WI38 (cell line): Measurements from ENCODE around the gene KDR.

Experiments used
- H3K4me3 ChIP-seq: 2 replicates; pipeline ENCODE4 v1.5.1; 2011; ENCODE audit warnings: low read depth, mild to moderate bottlenecking, control low read depth, low read length
- TF ChIP-seq, protein P1 (sequence below): IDR thresholded peaks from 2 replicates; pipeline ENCODE4 v1.5.1; 2012; ENCODE audit warnings: low read depth, mild to moderate bottlenecking, control low read depth, low read length

The KDR gene

DNA sequence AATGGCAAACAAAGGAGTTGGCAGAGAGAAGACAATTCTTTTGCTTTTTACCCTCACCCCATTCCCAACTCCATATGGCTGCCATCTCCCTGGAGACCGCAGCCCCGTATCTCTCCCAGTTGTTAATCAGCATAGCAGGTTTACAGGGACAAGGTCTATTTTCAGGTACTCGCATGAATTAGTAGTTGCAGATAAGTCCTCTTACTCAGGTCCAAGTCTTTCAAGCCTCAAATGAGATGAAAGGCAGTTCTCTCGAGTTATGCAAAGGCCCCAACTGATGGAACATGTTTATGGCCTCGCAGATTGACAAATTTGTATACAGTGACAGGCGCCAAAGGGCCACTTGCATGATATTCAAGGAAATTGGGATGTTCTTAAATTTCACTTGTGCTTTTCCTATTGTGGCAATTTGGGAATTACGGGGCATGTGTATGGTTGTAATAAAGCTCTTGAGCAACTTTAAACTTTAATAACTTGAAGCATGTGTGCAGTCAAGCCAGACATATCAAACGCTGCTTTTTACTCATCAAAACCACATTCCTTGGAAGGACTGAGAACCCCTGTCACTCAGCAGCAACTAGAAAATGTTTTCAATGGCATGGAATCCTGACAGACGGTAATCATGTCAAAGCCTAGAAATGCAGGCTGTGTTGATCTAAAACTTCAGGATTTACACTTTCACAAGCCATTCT, 45.1 kb downstream of the KDR start:
- no peak overlapping the region for H3K4me3 ChIP-seq
- TF ChIP-seq, protein P1, sequence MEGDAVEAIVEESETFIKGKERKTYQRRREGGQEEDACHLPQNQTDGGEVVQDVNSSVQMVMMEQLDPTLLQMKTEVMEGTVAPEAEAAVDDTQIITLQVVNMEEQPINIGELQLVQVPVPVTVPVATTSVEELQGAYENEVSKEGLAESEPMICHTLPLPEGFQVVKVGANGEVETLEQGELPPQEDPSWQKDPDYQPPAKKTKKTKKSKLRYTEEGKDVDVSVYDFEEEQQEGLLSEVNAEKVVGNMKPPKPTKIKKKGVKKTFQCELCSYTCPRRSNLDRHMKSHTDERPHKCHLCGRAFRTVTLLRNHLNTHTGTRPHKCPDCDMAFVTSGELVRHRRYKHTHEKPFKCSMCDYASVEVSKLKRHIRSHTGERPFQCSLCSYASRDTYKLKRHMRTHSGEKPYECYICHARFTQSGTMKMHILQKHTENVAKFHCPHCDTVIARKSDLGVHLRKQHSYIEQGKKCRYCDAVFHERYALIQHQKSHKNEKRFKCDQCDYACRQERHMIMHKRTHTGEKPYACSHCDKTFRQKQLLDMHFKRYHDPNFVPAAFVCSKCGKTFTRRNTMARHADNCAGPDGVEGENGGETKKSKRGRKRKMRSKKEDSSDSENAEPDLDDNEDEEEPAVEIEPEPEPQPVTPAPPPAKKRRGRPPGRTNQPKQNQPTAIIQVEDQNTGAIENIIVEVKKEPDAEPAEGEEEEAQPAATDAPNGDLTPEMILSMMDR = no peak

- TF ChIP-seq, protein P1 = no peak
These were observed 45.8 kb downstream of the KDR start for GRCh38 chr4:55079451-55080173.

DNA sequence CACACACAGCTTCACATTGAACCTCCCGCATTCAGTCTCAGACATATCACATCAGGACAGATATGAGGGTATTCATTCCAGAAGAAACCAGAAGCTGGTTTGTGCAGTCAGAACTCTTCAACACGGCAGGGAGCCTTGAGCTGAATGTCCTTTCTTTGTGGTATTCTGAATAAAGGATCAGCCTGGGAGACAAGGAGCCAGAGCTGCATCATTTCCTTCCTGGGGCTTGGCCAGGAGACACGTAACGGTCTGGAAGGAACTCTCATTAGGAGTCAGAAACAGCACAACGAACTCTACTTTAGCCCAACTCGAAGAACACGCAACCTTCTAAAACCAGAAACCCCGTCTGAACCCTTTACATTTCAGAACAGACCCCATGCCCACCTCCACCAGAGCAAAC, 46.4 kb downstream of the KDR start:
- TF ChIP-seq, protein P1 = no peak
- no peak overlapping the region for H3K4me3 ChIP-seq

More at GRCh38 chr4:55079451-55080173, 45.8 kb downstream of the KDR start:
- no peak overlapping the region for H3K4me3 ChIP-seq

GRCh38 chr4:55077577-55077976, 47.8 kb downstream of the KDR start:
- TF ChIP-seq, protein P1 = no peak
- no peak overlapping the region for H3K4me3 ChIP-seq

DNA sequence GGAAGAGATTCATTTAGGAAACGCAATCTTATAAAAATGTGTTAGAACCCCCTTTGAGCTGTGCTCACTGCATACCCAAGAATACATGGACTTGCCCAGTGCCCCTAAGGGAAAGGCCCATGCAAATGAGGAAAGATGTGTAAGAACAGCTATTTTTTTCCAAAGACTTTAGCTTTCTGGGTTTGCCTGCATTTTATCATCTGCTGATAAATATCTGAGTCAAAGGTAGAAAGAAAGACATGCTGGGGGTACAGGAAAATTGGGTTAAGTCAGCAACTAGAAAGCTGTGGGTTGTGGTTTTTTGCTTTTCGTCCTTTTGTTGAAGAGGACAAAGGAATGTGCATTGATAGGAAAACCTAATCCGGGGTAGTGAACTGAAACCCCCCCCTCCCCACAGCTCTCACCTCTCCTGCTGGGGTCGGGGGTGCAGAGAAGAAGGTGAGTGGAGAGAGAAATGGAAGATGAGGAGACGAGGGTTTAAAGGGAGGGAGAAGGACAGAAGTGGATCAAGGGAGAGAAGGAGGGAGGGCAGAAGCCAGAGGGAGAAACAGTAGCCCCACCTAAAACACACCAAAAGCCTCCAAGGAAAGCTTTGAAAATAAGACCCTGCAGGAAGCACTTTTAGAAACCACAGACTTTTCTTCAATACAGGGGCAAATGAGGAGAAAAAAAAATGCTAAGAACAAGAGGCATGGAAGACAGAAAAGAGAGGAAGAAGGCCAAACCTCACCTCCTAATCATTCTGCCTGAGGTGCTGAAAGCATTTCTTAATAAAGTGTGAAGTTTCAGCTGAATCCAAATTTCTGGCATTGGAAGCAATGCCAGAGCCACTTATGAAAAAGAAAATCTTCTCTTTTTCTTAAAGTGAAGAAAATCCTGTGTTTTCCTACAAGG, 49.3 kb downstream of the KDR start:
- no peak overlapping the region for H3K4me3 ChIP-seq
- TF ChIP-seq, protein P1 = no peak

GRCh38 chr4:55075376-55075775, 50.0 kb downstream of the KDR start:
- TF ChIP-seq, protein P1 = no peak

More at GRCh38 chr4:55075376-55075775, 50.0 kb downstream of the KDR start:
- no peak overlapping the region for H3K4me3 ChIP-seq
